Measurements from ENCODE around the gene TMEM43. TPM values are rescaled to one million over a fixed set of nuclear protein-coding genes. Genes with fewer than 3 reads are reported as not detected.

TMEM43 gene
- total and polyA plus RNA-seq, 2 of the 13 experiments (the other 11 are each of a cell fraction or from before 2014, with no cell fraction given): 48.9 to 50.5 TPM

- 0 out of 2 replicates have a peak, but pooled peaks have one; percentile 48 for TF ChIP-seq THAP7 (CRISPR knock-in tag; IDR thresholded peaks at IDR 0.05)
- TF ChIP-seq CREB1 (IDR thresholded peaks at IDR 0.05): no peak
- TF ChIP-seq CREB1 (CRISPR knock-in tag; IDR thresholded peaks at IDR 0.05): peak; percentile 53; the same call in 1 of the 2 replicates
- TF ChIP-seq FOXP4 (CRISPR knock-in tag; IDR thresholded peaks at IDR 0.05): peak; percentile 85
- peak; percentile 40; the same call in 1 of the 2 replicates for TF ChIP-seq PPARG (CRISPR knock-in tag; conservative IDR thresholded peaks at IDR 0.05)
- peak; percentile 79 for TF ChIP-seq FOXO1 (CRISPR knock-in tag; IDR thresholded peaks at IDR 0.05)
- no peak for TF ChIP-seq HCFC1 (IDR thresholded peaks at IDR 0.05; ENCODE audit: low read depth, low read length)
- no peak for TF ChIP-seq TOPORS (CRISPR knock-in tag; IDR thresholded peaks at IDR 0.05)
- TF ChIP-seq ZNF124 (CRISPR knock-in tag; IDR thresholded peaks at IDR 0.05): peak; percentile 59; the same call in 1 of the 2 replicates
- TF ChIP-seq KDM4B (CRISPR knock-in tag; IDR thresholded peaks at IDR 0.05): peak; percentile 19; the same call in 1 of the 2 replicates
- peak; percentile 77; the same call in 1 of the 2 replicates for TF ChIP-seq MYPOP (CRISPR knock-in tag; IDR thresholded peaks at IDR 0.05)
- TF ChIP-seq ZNF18 (CRISPR knock-in tag; IDR thresholded peaks at IDR 0.05; ENCODE audit: insufficient replicate concordance): peak; percentile 93
- no peak for TF ChIP-seq KLF13 (CRISPR knock-in tag; IDR thresholded peaks at IDR 0.05)
- 0 out of 2 replicates have a peak, but pooled peaks have one; percentile 43 for TF ChIP-seq RCOR2 (CRISPR knock-in tag; IDR thresholded peaks at IDR 0.05)
- peak; percentile 24 for TF ChIP-seq SKI (IDR thresholded peaks at IDR 0.05; ENCODE audit: partially characterized antibody)
- peak; percentile 73; the same call in 1 of the 2 replicates for TF ChIP-seq ZBTB37 (CRISPR knock-in tag; IDR thresholded peaks at IDR 0.05)
- TF ChIP-seq ZFP90 (CRISPR knock-in tag; IDR thresholded peaks at IDR 0.05; ENCODE audit: borderline replicate concordance): peak; percentile 50; the same call in 1 of the 2 replicates
- TF ChIP-seq ARID3A (IDR thresholded peaks at IDR 0.05; ENCODE audit: low read depth, low read length): peak; percentile 24; the same call in 1 of the 2 replicates
- 0 out of 2 replicates have a peak, but pooled peaks have one; percentile 29 for TF ChIP-seq ZNF136 (CRISPR knock-in tag; IDR thresholded peaks at IDR 0.05; ENCODE audit: low read depth)
- peak; percentile 77 for TF ChIP-seq KAT8 (CRISPR knock-in tag; IDR thresholded peaks at IDR 0.05)
Measured at GRCh38 chr3:14118400-14119381, 6.2 kb upstream of the TMEM43 start (continued).
